ENCODE data around the gene SVIL.
"Not testable (repeated sequence)": the region's sequence is repeated elsewhere in the genome, so short reads cannot be mapped to it uniquely, and the experiment has no call there.

The SVIL gene

GRCh38 chr10:29567003-29567402 lies 67.8 kb downstream of the SVIL start:
- no peak for DNase-seq

- not testable (repeated sequence) for DNase-seq
Observed at GRCh38 chr10:29566209-29566608, 68.6 kb downstream of the SVIL start.

DNA sequence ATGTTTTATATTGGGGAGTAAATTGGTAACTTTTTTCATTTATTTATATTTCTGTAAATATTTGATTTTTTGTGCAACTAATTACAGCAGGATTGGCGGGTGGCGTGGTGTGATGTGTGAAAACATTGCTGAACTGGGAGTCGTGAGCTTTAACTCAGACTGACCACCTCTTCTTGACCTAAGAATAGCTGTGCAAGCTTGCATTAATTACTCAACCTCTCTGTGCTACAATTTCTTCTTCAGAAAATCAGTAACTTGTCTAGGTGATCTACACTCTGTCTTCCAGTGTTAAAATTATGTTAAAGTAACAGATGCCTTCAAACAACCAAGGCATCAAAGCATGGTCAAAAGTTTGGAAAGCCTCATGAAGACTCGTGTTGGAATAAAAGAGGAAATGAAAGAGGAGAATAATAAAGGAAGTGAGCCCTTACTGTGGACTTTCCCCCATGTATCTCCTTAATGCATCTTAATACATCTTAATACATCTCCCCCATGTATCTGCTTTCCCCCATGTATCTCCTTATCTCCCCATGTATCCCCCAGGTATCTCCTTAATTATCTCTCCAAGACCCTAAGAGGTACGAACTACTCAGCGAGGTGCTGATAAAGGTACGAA lies 71.2 kb downstream of the SVIL start:
- no peak for DNase-seq

GRCh38 chr10:29563006-29563405 lies 71.8 kb downstream of the SVIL start:
- not testable (repeated sequence) for DNase-seq

GRCh38 chr10:29559996-29560395 lies 74.8 kb downstream of the SVIL start:
- no peak for DNase-seq

DNA sequence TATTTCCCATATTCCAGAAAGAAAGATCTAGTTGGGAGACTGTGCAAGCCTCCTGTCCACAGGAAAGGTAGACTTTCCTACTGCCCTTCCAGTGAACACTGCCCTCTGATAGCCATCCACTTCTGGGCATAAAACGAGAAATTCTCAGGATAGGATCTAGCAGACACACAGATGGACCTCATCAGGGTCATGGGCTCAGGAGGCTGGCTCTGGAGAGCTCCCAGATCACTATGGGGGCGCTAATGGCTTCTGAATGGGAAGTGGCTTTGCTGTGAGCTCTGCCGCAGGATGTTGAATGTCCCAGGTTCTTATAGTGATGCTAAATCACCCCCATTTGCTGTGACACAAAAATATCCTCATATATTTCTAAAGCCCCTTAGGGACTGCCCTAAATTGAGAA lies 77.1 kb downstream of the SVIL start:
- DNase-seq, result no peak

DNA sequence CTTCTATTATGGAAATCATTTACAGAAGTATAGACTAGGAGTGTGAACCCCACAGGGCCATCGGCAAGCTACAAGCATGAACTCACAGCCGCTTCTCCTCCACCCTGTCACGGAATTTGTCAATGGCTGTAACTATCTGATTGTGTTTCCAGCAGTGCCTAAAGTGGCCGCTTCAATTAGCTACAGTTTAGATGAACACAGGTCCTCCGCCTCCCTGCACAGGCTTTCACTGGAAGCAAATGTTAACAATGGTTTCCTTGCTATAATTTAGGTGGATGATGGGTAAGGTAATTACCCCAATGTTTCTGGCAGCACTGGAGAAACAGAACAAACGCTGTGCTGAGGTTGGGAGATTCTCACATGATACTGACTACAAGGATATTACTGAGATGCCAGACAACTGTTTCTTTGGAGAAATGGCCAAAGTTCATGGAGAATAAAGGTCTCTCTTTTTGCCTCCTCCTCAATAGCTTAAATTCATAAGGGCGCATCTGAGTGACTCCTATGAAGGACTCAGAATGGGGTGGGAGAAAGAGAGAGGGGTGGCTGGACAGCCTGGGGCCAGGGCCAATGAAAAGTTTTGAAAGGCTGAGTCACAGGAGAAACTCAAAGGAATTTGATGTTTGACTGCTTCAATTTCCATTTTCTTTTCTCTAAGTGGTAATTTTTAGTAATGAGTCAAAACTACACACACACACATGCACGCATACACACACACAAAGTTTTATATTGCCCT lies 78.9 kb downstream of the SVIL start:
- DNase-seq, result no peak

GRCh38 chr10:29555091-29555745 lies 79.6 kb downstream of the SVIL start:
- no peak for DNase-seq

DNA sequence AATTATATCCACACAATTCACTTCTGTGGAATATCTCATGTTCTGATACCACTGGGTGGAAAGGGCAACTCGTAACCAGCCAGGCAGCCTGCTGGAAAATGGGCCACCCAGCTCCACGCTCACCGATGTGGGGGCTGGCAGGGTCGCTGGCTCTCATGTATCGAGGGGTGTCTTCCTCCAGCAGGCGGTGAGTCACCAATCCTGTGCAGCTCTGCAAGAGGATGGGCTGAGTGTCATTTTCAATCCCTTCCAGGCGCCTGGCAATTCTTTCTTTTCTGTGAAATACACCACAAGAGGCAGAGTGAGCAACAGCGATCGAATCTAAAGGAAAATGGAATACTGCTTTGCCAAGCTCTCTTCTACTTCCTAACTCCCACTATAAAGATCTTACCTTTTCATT lies 80.1 kb downstream of the SVIL start:
- no peak for DNase-seq

DNA sequence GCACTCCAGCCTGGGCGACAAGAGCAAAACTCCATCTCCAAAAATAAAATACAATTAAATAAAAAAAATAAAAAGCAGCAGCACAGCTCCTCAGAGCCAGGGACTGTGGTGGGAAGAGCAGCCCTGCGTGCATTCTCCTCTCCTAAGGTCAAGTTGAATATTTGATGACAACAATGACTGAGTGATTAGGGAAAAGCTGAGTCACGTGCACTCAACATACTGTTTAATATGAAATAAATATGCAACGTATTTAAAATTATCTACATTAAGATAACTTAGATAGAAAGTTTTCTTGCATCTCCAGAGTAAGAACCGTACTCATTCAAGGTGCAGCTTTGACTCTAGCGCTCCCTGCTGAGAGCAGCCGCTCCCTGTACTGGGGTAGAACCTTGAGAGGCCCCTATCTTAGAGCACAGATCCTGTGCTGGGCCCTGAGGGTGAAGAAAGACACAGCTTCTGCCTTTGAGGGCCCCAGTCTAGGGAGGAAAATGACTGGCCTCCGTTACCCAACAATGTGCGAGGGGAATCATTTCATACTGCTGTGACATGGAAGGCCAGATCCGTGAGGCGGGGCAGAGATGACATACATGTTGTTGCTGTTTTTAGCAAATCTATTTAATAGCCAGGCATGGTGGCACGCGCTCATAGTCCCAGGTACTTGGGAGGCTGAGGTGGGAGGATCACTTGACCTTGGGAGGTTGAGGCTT lies 81.1 kb downstream of the SVIL start:
- DNase-seq, result no peak

GRCh38 chr10:29553116-29553515 lies 81.7 kb downstream of the SVIL start:
- DNase-seq, result not testable (repeated sequence)

DNA sequence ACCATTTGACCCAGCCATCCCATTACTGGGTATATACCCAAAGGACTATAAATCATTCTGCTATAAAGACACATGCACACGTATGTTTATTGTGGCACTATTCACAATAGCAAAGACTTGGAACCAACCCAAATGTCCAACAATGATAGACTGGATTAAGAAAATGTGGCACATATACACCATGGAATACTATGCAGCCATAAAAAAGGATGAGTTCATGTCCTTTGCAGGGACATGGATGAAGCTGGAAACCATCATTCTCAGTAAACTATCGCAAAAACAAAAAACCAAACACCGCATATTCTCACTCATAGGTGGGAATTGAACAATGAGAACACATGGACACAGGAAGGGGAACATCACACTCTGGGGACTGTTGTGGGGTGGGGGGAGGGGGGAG lies 85.3 kb downstream of the SVIL start:
- not testable (repeated sequence) for DNase-seq

DNA sequence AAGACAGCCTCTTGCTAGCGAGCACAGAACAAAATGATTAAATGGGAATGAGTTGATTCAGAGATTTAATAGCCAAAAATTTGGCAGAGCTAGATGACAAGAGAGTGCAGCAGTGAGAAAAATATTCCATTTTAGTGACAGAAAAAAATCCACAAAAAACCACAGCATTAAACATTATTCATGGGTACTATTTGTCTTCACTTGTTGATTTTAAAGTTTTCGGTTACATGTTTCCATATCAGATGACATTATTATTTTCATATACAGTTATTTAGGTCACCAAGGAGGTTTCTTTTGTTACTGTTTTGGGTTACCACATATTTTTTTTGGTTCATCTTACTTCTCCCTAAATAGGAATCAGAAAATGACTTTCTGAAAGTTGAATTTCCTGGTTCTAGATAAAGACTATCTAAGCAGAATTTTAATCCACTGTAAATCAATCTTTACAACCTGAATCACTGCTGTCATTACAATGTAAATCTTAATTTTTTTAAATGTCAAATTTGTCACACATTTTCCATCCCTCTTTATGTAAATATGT lies 87.9 kb downstream of the SVIL start:
- no peak for DNase-seq

GRCh38 chr10:29545122-29545521 lies 89.6 kb downstream of the SVIL start:
- no peak for DNase-seq

- DNase-seq, result no peak
Observed at GRCh38 chr10:29543715-29544114, 91.1 kb downstream of the SVIL start.

GRCh38 chr10:29542723-29543122 lies 92.0 kb downstream of the SVIL start:
- DNase-seq, result no peak

DNA sequence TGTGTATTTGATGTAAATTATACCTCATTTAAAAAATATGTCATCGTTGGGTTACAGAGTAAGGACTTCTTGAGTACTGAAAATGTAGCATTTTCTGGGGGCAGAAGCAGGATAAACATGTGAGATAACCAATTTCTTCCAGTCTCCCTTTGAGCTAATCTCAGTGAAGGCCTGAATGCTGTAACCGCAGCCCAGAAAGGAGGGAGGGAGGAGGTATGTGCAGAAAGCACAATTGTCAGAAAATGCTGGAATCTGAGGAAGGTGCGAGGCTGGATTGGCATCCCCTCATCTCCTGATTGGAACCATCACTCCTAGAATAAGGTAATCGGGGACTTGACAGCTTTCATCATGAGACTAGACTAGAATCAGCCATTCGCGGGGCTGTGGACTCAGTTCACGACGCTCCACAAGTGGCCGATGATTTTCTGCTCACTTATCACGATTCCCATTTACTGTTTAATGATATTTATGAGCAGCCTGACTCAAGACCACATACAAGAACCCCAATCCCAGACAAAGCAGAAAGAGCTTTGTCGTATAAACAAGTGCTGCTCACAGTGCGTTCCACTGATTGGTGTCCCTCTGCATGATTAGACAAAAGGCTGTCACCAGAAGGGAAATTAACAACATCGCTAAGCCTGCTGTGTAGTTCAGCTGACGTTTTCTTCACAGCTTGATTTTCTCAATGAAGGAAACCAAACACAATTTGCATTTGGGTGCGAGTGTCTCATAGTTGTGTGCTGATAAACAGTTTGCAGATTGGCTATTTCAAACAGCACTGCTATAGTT lies 93.2 kb downstream of the SVIL start:
- no peak for DNase-seq

DNA sequence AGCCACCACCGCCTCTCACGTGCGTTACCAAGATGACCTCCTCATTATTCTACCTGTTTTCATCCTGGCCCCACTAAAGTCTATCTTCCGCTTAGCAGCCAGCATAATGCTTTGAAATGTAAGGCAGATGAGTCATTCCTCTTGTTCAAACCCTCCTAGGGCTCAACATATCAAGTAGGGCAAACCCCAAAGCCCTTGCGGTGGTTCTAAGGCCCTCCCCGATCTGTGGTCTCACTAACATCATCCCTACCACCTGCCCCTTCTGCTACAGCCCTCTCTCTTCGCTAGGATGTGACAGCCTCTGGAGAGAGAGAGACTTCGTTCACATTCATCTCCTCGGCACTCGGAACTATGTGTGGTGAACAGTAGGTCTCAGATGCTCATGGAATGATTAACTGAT lies 94.8 kb downstream of the SVIL start:
- no peak for DNase-seq

DNA sequence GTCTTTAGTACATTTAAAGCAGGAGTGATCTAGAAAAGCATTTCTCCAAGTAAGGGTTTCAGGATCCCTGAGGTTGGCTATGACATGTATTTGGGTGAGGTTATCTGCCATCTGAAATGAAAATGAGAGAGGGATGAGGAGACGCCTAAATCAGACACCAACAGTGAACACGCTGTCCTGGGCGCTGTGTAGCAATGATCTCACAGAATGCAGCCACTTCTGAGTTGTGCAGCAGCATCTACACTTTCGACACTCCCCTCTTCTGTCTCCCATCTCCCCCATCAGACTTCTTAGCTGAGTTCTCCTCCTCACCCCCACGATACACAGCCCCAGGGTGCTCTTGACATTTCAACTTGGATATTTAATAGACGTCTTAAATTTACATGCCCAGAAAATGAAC lies 95.4 kb downstream of the SVIL start:
- no peak for DNase-seq

- DNase-seq, result no peak
Observed at GRCh38 chr10:29537799-29538198, 97.0 kb downstream of the SVIL start.

GRCh38 chr10:29536691-29537090 lies 98.1 kb downstream of the SVIL start:
- not testable (repeated sequence) for DNase-seq

- no peak for DNase-seq
Observed at GRCh38 chr10:29535778-29536453, 98.9 kb downstream of the SVIL start.
